DND-41 (cell line): Measurements from ENCODE around the gene CRLF2.
A peak's percentile ranks its signal among the peaks of the same experiment; 100 is the strongest.
"Not testable (repeated sequence)": the region's sequence is repeated elsewhere in the genome, so short reads cannot be mapped to it uniquely, and the experiment has no call there.

Source experiments
- ATAC-seq: fragments of 200-7000 bp; cut with Tn5 transposase; 3 replicates; pipeline ENCODE4 v1.9.1; 2021; ENCODE audit warnings: low read depth; ENCODE audit not compliant: insufficient read depth
- DNase-seq: peaks from one replicate; pipeline ENCODE4 v3.0.0-alpha.2; 2020
- H2AFZ ChIP-seq: 2 replicates; pipeline ENCODE4 v1.6.0; 2012; ENCODE audit warnings: low read depth, low read length
- H3K27ac ChIP-seq: 2 replicates; pipeline ENCODE4 v1.5.1; 2012; ENCODE audit warnings: low read length, inconsistent platforms
- H3K27me3 ChIP-seq: fragments of 200-600 bp; sonication (generic); 2 replicates; pipeline ENCODE4 v1.6.0; 2012; ENCODE audit warnings: low read length, mild to moderate bottlenecking, inconsistent platforms; ENCODE audit not compliant: insufficient read depth, poor library complexity
- H3K36me3 ChIP-seq: 2 replicates; pipeline ENCODE4 v1.5.1; 2012; ENCODE audit warnings: low read length, inconsistent platforms; ENCODE audit not compliant: insufficient read depth
- H3K4me1 ChIP-seq: 2 replicates; pipeline ENCODE4 v1.5.1; 2012; ENCODE audit warnings: mild to moderate bottlenecking, low read length; ENCODE audit not compliant: insufficient read depth
- H3K4me2 ChIP-seq: 2 replicates; pipeline ENCODE4 v1.6.0; 2012; ENCODE audit warnings: mild to moderate bottlenecking, moderate library complexity, low read length, inconsistent platforms; ENCODE audit not compliant: insufficient read depth
- H3K4me3 ChIP-seq, 2 experiments: fragments of 200-600 bp in 1 of 2; shearing (Covaris generic) in 1 of 2; 2 replicates each; pipeline ENCODE4 v1.5.1; 2012 to 2016; ENCODE audit warnings: inconsistent platforms in 2 of 2, low read length in 2 of 2, mild to moderate bottlenecking in 2 of 2, low read depth in 1 of 2, moderate library complexity in 1 of 2
- H3K79me2 ChIP-seq: 2 replicates; pipeline ENCODE4 v1.6.0; 2012; ENCODE audit warnings: low read length, inconsistent platforms; ENCODE audit not compliant: insufficient read depth
- H3K9ac ChIP-seq: 2 replicates; pipeline ENCODE4 v1.6.0; 2012; ENCODE audit warnings: low read depth, mild to moderate bottlenecking, inconsistent platforms, low read length, moderate library complexity
- H3K9me3 ChIP-seq: 2 replicates; pipeline ENCODE4 v1.5.1; 2012; ENCODE audit warnings: low read length, moderate library complexity, mild to moderate bottlenecking, inconsistent platforms; ENCODE audit not compliant: insufficient read depth, severe bottlenecking
- H4K20me1 ChIP-seq: 2 replicates; pipeline ENCODE4 v1.6.0; 2012; ENCODE audit warnings: low read length; ENCODE audit not compliant: insufficient read depth
- EZH2 ChIP-seq: IDR thresholded peaks from 3 replicates; pipeline ENCODE4 v1.6.1; 2012; ENCODE audit warnings: borderline replicate concordance, low read depth, mild to moderate bottlenecking, moderate library complexity, low read length, inconsistent platforms; ENCODE audit not compliant: severe bottlenecking
- TF ChIP-seq, protein P1 (sequence below): IDR thresholded peaks from 2 replicates; pipeline ENCODE4 v1.5.1; 2012; ENCODE audit warnings: borderline replicate concordance, low read length, moderate library complexity, mild to moderate bottlenecking; ENCODE audit not compliant: poor library complexity, severe bottlenecking; ENCODE audit errors: extremely low read depth

The CRLF2 gene

DNA sequence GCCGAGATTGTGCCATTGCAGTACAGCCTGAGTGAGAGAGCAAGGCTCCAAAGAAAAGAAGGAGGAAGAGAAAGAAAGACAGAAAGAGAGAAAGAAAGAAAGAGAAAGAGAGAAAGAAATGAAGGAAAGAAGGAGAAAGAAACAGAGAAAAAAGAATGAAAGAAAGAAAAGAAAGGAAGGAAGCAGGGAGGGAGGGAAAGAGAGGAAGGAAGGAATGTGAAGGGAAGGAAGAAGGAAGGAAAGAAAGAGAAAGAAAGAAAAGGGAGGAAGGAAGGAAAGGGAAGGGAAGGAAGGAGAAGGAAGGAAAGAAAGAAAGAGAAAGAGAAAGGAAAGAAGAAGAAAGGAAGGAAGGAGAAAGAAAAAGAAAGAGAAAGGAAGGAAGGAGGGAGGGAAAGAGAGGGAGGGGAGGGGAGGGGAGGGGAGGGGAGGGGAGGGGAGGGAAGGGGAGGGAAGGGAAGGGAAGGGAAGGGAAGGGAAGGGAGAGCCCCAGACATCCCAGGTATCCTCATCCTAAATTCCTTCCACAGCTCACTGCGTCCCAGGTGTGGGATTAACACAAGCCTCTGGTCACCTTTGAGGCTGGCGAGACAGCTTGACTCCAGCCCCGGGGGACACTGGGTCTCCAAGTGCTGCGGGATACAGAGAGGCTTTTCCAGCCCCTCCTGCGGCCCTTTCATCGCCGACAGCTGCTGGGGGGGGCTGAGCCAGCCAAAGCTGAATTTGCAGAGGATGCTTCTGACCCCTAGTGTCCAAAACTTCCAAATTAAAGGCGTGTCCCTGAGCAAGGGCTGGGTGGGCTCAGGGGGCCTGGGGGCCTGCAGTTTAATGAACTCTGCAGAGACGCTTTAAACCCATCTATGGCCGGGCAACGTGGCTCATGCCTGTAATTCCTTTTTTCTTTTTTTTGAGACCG is 32.0 kb upstream of the CRLF2 start:
- no peak overlapping the region for H2AFZ ChIP-seq
- H3K27me3 ChIP-seq = no peaks in the 10 kb centered on the region
- no peak for DNase-seq
- no peak overlapping the region for H3K27ac ChIP-seq
- H3K36me3 ChIP-seq = no peaks in the 10 kb centered on the region
- H3K4me1 ChIP-seq = peaks cover 4% of the 10 kb centered on the region; the same call in 1 of the 2 replicates
- H3K4me2 ChIP-seq = no peak overlapping the region
- no peak overlapping the region for H3K9ac ChIP-seq
- TF ChIP-seq, protein P1, sequence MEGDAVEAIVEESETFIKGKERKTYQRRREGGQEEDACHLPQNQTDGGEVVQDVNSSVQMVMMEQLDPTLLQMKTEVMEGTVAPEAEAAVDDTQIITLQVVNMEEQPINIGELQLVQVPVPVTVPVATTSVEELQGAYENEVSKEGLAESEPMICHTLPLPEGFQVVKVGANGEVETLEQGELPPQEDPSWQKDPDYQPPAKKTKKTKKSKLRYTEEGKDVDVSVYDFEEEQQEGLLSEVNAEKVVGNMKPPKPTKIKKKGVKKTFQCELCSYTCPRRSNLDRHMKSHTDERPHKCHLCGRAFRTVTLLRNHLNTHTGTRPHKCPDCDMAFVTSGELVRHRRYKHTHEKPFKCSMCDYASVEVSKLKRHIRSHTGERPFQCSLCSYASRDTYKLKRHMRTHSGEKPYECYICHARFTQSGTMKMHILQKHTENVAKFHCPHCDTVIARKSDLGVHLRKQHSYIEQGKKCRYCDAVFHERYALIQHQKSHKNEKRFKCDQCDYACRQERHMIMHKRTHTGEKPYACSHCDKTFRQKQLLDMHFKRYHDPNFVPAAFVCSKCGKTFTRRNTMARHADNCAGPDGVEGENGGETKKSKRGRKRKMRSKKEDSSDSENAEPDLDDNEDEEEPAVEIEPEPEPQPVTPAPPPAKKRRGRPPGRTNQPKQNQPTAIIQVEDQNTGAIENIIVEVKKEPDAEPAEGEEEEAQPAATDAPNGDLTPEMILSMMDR = peak; percentile 35
- TF ChIP-seq EZH2 = no peak
- H3K79me2 ChIP-seq = no peaks in the 10 kb centered on the region
- no peak overlapping the region for H3K4me3 ChIP-seq
- no peaks in the 10 kb centered on the region for H3K9me3 ChIP-seq
- H4K20me1 ChIP-seq = no peaks in the 10 kb centered on the region
- no peak for ATAC-seq

GRCh38 chrX:1242891-1243402 is 30.5 kb upstream of the CRLF2 start:
- TF ChIP-seq, protein P1 = no peak
- no peak for TF ChIP-seq EZH2
- Histone ChIP-seq H3K9ac (no peak overlapping the region), H3K27ac (no peak overlapping the region), H2AFZ (no peak overlapping the region), H3K9me3 (no peaks in the 10 kb centered on the region), H3K4me2 (no peak overlapping the region), H3K79me2 (no peaks in the 10 kb centered on the region), H3K36me3 (no peaks in the 10 kb centered on the region), H4K20me1 (no peaks in the 10 kb centered on the region), H3K27me3 (no peaks in the 10 kb centered on the region), H3K4me3 (no peak overlapping the region), H3K4me1 (no peaks in the 10 kb centered on the region)
- DNase-seq (no peak), ATAC-seq (no peak)

GRCh38 chrX:1240551-1240950 is 28.1 kb upstream of the CRLF2 start:
- not testable (repeated sequence) for H3K4me3 ChIP-seq, H3K79me2 ChIP-seq, DNase-seq, H4K20me1 ChIP-seq, H3K4me1 ChIP-seq, H3K27ac ChIP-seq, ATAC-seq, H3K36me3 ChIP-seq, H2AFZ ChIP-seq, H3K9me3 ChIP-seq, H3K9ac ChIP-seq, H3K27me3 ChIP-seq, H3K4me2 ChIP-seq

DNA sequence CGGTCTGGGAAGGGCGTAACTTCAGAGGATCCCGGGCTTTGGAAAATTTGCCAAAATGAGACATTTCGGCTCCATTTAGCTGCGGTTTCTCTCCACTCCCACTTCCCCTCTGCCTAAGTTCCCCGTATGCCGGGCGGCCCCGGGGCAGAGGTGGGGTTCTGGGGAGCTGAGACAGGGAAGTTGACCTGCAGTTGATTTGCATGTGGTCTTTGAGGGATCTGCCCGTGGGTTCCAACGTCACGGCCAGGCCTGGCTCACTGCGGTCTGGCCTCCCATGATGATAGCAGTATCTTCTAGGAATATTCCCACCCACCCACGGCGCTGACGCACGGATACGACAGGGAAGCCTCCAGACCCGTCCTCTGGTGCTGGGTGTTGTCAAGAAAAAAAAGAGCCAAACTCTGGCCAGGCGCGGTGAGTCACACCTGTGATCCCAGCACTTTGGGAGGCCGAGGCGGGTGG is 27.3 kb upstream of the CRLF2 start:
- Histone ChIP-seq H3K4me3 (no peak overlapping the region), H3K27ac (no peak overlapping the region), H3K9me3 (no peaks in the 10 kb centered on the region), H3K79me2 (no peaks in the 10 kb centered on the region), H3K27me3 (no peaks in the 10 kb centered on the region), H3K4me2 (no peak overlapping the region), H3K4me1 (no peaks in the 10 kb centered on the region), H2AFZ (no peak overlapping the region), H3K36me3 (no peaks in the 10 kb centered on the region), H3K9ac (no peak overlapping the region), H4K20me1 (no peaks in the 10 kb centered on the region)
- TF ChIP-seq, protein P1 = no peak
- TF ChIP-seq EZH2 = no peak
- ATAC-seq (no peak), DNase-seq (no peak)
